Measurements from ENCODE around the gene CHRNA3. TPM values are rescaled to one million over a fixed set of nuclear protein-coding genes. Genes with fewer than 3 reads are reported as not detected.

The CHRNA3 gene
- total RNA-seq, 1 donor from 2014 or later = 1.6 TPM

- no peak overlapping the region for H3K4me2 ChIP-seq
- H3F3A ChIP-seq (ENCODE audit: low read depth) = no peaks in the 10 kb centered on the region
- no peaks in the 10 kb centered on the region for H3K36me3 ChIP-seq
- no peak overlapping the region for H3K9ac ChIP-seq
- H3K4me3 ChIP-seq = no peak overlapping the region
- peaks cover 20% of the 10 kb centered on the region for H3K27me3 Mint-ChIP-seq (ENCODE audit: insufficient read depth, low read depth)
- peaks cover 6% of the 10 kb centered on the region for H3K4me1 Mint-ChIP-seq
- no peaks in the 10 kb centered on the region for H3K36me3 Mint-ChIP-seq
- peaks cover under 1% of the 10 kb centered on the region for H3K27me3 ChIP-seq
- H3K9me3 Mint-ChIP-seq = peaks cover 10% of the 10 kb centered on the region
- no peak for DNase-seq (ENCODE audit: low spot score)
- TF ChIP-seq EZH2phosphoT487 (IDR thresholded peaks at IDR 0.05) = no peak
- no peak for TF ChIP-seq EZH2 (IDR thresholded peaks at IDR 0.05)
- TF ChIP-seq CTCF (IDR thresholded peaks at IDR 0.05) = no peak
- H2AFZ ChIP-seq (replicated peaks) = no peak overlapping the region
- H3K4me3 Mint-ChIP-seq = no peak overlapping the region
- no peak overlapping the region for H3K27ac ChIP-seq
- no peaks in the 10 kb centered on the region for H3K79me2 ChIP-seq (ENCODE audit: low read depth)
- H4K20me1 ChIP-seq (ENCODE audit: low read depth) = no peaks in the 10 kb centered on the region
- no peaks in the 10 kb centered on the region for H3K4me1 ChIP-seq
- H3K9me3 ChIP-seq (ENCODE audit: low read depth) = no peaks in the 10 kb centered on the region
- H3K27ac Mint-ChIP-seq = no peak overlapping the region
Observed at GRCh38 chr15:78634210-78635145, 13.7 kb upstream of the CHRNA3 start.

GRCh38 chr15:78633348-78633747, 12.6 kb upstream of the CHRNA3 start:
- Histone ChIP-seq H3K27me3 (no peaks in the 10 kb centered on the region), H3K4me3 (no peak overlapping the region), H3K9me3 (ENCODE audit: low read depth) (no peaks in the 10 kb centered on the region), H3K4me2 (no peak overlapping the region), H3K9ac (no peak overlapping the region), H2AFZ (replicated peaks) (no peak overlapping the region), H3K36me3 (no peaks in the 10 kb centered on the region), H3F3A (ENCODE audit: low read depth) (no peaks in the 10 kb centered on the region), H3K27ac (no peak overlapping the region), H3K79me2 (ENCODE audit: low read depth) (no peaks in the 10 kb centered on the region), H4K20me1 (ENCODE audit: low read depth) (no peaks in the 10 kb centered on the region), H3K4me1 (no peaks in the 10 kb centered on the region)
- peaks cover 25% of the 10 kb centered on the region for H3K27me3 Mint-ChIP-seq (ENCODE audit: insufficient read depth, low read depth)
- H3K4me1 Mint-ChIP-seq = peaks cover 2% of the 10 kb centered on the region
- H3K36me3 Mint-ChIP-seq = no peaks in the 10 kb centered on the region
- DNase-seq (ENCODE audit: low spot score) = no peak
- H3K4me3 Mint-ChIP-seq = no peak overlapping the region
- TF ChIP-seq EZH2 (IDR thresholded peaks at IDR 0.05) (no peak), EZH2phosphoT487 (IDR thresholded peaks at IDR 0.05) (no peak), CTCF (IDR thresholded peaks at IDR 0.05) (no peak)
- no peak overlapping the region for H3K27ac Mint-ChIP-seq
- H3K9me3 Mint-ChIP-seq = peaks cover 10% of the 10 kb centered on the region

GRCh38 chr15:78630886-78631633, 10.3 kb upstream of the CHRNA3 start:
- H3K9me3 ChIP-seq (ENCODE audit: low read depth) = no peaks in the 10 kb centered on the region
- no peaks in the 10 kb centered on the region for H3K27me3 ChIP-seq
- Mint-ChIP-seq H3K9me3 (peaks cover 10% of the 10 kb centered on the region), H3K27ac (no peak overlapping the region), H3K4me1 (peaks cover 11% of the 10 kb centered on the region), H3K27me3 (ENCODE audit: insufficient read depth, low read depth) (peaks cover 24% of the 10 kb centered on the region), H3K36me3 (no peaks in the 10 kb centered on the region), H3K4me3 (no peak overlapping the region)
- H3K79me2 ChIP-seq (ENCODE audit: low read depth) = no peaks in the 10 kb centered on the region
- no peak overlapping the region for H3K4me3 ChIP-seq
- no peak overlapping the region for H2AFZ ChIP-seq (replicated peaks)
- no peak overlapping the region for H3K9ac ChIP-seq
- no peak for DNase-seq (ENCODE audit: low spot score)
- H3K36me3 ChIP-seq = no peaks in the 10 kb centered on the region
- H3K27ac ChIP-seq = no peak overlapping the region
- no peaks in the 10 kb centered on the region for H3K4me1 ChIP-seq
- no peak overlapping the region for H3K4me2 ChIP-seq
- TF ChIP-seq EZH2 (IDR thresholded peaks at IDR 0.05) (no peak), CTCF (IDR thresholded peaks at IDR 0.05) (no peak), EZH2phosphoT487 (IDR thresholded peaks at IDR 0.05) (no peak)
- H4K20me1 ChIP-seq (ENCODE audit: low read depth) = no peaks in the 10 kb centered on the region
- no peaks in the 10 kb centered on the region for H3F3A ChIP-seq (ENCODE audit: low read depth)

Measured in neural progenitor cell (in vitro differentiated cells).